ENCODE results near the gene MAP7D3.

MAP7D3 gene

DNA sequence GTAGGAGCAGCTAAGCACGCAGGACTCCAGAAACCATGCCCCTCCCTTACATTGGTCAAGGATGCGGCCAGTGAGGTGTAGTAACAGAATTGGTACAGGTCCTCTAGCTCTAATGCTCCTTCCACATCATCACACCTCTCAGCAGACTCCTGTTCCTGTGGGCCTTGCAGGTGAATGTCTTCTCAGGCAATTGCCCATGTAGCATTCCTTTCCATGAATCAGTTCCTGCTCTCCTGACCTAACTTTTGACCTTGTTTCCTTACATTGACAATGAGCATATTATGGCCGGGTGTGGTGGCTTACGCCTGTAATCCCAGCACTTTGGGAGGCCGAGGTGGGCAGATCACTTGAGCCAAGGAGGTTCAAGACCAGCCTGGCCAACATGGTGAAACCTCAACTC lies 31.3 kb downstream of the MAP7D3 start:
- Histone ChIP-seq H3K36me3 (ENCODE audit: control insufficient read depth, insufficient read depth, low read length) (peaks cover 53% of the 10 kb centered on the region), H3K27ac (ENCODE audit: low read depth, low read length, severe bottlenecking) (no peak overlapping the region), H3K4me3 (ENCODE audit: extremely low read depth, insufficient read depth, low read length, poor library complexity, severe bottlenecking) (no peak overlapping the region), H3K9me3 (ENCODE audit: control insufficient read depth, low read length) (no peaks in the 10 kb centered on the region), H3K4me1 (ENCODE audit: control insufficient read depth, insufficient read depth, low read length, poor library complexity, severe bottlenecking) (peaks cover 3% of the 10 kb centered on the region)
- WGBS, 2 experiments (ENCODE audit: insufficient coverage in 2 of 2) = no CpG with 5 or more reads among the region's 5 CpGs

DNA sequence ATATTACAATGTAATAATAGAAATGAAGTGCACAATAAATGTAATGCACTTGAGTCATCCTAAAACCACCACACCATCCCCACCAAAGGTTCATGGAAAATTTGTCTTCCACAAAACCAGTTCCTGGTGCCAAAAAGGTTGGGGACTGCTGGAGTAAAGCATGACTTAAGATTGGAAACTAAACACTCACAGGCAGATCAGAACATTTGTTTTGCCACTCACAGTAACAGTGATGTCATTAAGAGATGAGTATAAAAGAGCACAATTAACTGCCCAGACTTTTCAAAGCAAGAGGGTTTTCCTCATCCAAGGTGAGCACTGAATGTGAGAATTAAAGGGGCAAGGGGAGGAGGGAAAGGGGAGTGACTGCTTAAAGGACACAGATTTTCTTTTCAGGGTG lies 35.6 kb downstream of the MAP7D3 start:
- Histone ChIP-seq H3K9me3 (ENCODE audit: control insufficient read depth, low read length) (no peaks in the 10 kb centered on the region), H3K4me1 (ENCODE audit: control insufficient read depth, insufficient read depth, low read length, poor library complexity, severe bottlenecking) (peaks cover 10% of the 10 kb centered on the region), H3K36me3 (ENCODE audit: control insufficient read depth, insufficient read depth, low read length) (peaks cover 28% of the 10 kb centered on the region), H3K4me3 (ENCODE audit: extremely low read depth, insufficient read depth, low read length, poor library complexity, severe bottlenecking) (no peak overlapping the region), H3K27ac (ENCODE audit: low read depth, low read length, severe bottlenecking) (no peak overlapping the region)

DNA sequence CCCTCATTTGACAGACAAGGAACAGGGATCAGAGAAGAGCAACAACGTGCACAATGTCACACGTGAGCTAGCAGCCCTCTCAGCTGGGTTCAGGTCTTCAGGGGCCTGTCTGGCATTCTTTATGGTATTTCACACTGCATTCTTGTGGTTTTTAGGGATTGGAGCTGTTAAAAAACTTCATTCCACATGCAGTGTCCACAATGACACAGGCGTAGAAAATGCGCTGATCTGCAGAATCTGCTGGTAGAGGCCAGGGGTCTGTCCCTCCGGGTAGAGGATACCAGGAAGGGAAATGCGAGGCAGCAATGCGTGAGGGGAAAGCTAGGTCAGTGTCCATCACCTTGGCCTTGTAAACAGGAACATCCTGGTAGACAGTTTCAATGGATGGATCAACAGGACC lies 36.6 kb downstream of the MAP7D3 start:
- H3K36me3 ChIP-seq (ENCODE audit: control insufficient read depth, insufficient read depth, low read length) = peaks cover 19% of the 10 kb centered on the region
- H3K27ac ChIP-seq (ENCODE audit: low read depth, low read length, severe bottlenecking) = peak overlapping the region; percentile 55
- H3K4me3 ChIP-seq (ENCODE audit: extremely low read depth, insufficient read depth, low read length, poor library complexity, severe bottlenecking) = no peak overlapping the region
- WGBS, 2 experiments (ENCODE audit: insufficient coverage in 2 of 2) = 80 to 89% methylated on average over 2 to 7 of the region's 7 CpGs
- no peaks in the 10 kb centered on the region for H3K9me3 ChIP-seq (ENCODE audit: control insufficient read depth, low read length)
- peaks cover 10% of the 10 kb centered on the region for H3K4me1 ChIP-seq (ENCODE audit: control insufficient read depth, insufficient read depth, low read length, poor library complexity, severe bottlenecking)

DNA sequence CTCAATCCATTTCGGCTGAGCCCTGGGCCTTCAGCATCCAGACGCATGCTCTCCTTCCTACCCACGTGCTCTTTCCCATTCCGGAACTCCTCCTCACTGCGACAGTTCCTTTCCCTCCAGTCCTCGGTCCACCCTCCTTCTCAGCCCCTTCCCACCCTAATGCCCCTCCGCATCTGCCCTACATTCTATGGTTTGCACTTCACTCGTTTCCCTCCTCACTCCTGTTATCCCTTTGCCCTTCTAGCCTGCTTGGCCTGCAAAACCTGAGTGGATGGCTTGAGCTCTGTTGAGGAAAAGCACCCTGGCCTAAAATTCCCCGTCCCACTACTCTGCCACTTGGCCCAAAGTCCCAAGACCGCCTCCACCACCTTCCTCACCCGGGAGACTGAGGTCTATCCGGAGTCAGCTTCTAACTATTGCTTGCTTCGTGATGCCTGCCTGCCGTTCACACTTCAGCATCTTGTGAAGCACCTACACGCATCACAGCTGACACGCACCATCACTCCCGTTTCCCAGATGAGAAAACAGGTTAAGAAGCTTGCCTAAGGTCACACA lies 38.6 kb downstream of the MAP7D3 start:
- peaks cover 10% of the 10 kb centered on the region for H3K4me1 ChIP-seq (ENCODE audit: control insufficient read depth, insufficient read depth, low read length, poor library complexity, severe bottlenecking)
- H3K36me3 ChIP-seq (ENCODE audit: control insufficient read depth, insufficient read depth, low read length) = peaks cover 9% of the 10 kb centered on the region
- WGBS, 2 experiments (ENCODE audit: insufficient coverage in 2 of 2) = 89 to 94% methylated on average over 5 to 15 of the region's 17 CpGs

DNA sequence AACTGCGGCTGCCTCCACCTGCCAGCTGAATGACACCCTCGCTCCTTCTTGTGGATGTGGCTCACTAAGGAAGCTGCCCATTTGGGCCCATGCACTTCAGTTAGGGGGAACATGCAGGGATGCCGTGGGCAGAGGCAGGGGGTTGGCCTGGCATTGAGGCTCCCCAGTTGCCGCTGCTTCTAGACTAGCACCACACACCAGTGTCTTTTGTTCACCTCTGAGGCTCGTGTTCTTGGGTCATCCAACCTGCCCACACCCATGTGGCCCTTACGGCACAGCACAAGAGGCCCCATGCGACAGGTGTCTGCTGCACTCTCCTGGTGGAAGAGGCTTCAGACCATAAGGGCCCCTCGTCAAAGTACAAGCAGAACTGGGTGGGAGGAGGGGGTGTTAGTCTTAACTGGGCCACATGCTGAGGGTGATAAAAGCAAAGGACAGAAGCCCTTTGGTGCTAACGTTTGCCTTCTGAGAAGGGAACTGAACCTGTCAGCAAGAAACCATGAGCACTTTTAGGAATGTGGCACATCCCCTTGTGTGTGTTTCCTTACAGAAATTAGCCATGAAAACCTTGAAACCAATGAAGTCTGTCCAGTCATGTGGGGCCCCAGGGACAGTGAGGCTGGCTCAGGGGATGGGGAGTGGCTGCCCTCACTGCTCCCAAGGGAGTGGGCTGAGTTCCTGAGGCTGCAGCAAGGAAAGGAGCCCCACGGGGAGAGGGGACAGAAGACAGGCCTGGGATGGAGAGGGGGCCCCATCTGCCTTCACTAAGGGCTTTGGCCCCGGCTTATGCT lies 39.2 kb downstream of the MAP7D3 start:
- Histone ChIP-seq H3K4me1 (ENCODE audit: control insufficient read depth, insufficient read depth, low read length, poor library complexity, severe bottlenecking) (peaks cover 10% of the 10 kb centered on the region), H3K9me3 (ENCODE audit: control insufficient read depth, low read length) (no peaks in the 10 kb centered on the region), H3K4me3 (ENCODE audit: extremely low read depth, insufficient read depth, low read length, poor library complexity, severe bottlenecking) (no peak overlapping the region), H3K36me3 (ENCODE audit: control insufficient read depth, insufficient read depth, low read length) (peaks cover 9% of the 10 kb centered on the region), H3K27ac (ENCODE audit: low read depth, low read length, severe bottlenecking) (no peak overlapping the region)
- 69 to 76% methylated on average over 5 of the region's 11 CpGs for WGBS, 2 experiments (ENCODE audit: insufficient coverage in 2 of 2)

More for the DNA sequence above, 38.6 kb downstream of the MAP7D3 start:
- Histone ChIP-seq H3K4me3 (ENCODE audit: extremely low read depth, insufficient read depth, low read length, poor library complexity, severe bottlenecking) (no peak overlapping the region), H3K27ac (ENCODE audit: low read depth, low read length, severe bottlenecking) (no peak overlapping the region), H3K9me3 (ENCODE audit: control insufficient read depth, low read length) (no peaks in the 10 kb centered on the region)

DNA sequence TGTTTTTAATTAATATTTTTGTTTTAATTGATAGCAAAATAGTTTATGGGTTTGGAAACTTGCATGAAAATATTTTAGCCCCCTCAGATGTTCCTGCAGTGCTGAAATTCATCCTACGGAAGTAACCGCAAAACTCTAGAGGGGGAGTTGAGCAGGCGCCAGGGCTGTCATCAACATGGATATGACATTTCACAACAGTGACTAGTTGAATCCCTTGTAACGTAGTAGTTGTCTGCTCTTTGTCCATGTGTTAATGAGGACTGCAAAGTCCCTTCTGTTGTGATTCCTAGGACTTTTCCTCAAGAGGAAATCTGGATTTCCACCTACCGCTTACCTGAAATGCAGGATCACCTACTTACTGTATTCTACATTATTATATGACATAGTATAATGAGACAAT lies 40.4 kb downstream of the MAP7D3 start:
- Histone ChIP-seq H3K9me3 (ENCODE audit: control insufficient read depth, low read length) (no peaks in the 10 kb centered on the region), H3K36me3 (ENCODE audit: control insufficient read depth, insufficient read depth, low read length) (peaks cover 6% of the 10 kb centered on the region), H3K4me1 (ENCODE audit: control insufficient read depth, insufficient read depth, low read length, poor library complexity, severe bottlenecking) (peaks cover 10% of the 10 kb centered on the region), H3K27ac (ENCODE audit: low read depth, low read length, severe bottlenecking) (no peak overlapping the region), H3K4me3 (ENCODE audit: extremely low read depth, insufficient read depth, low read length, poor library complexity, severe bottlenecking) (no peak overlapping the region)
- 67% methylated on average over 3 of the region's 5 CpGs; no CpG with 5 or more reads in 1 of the 2 experiments for WGBS, 2 experiments (ENCODE audit: insufficient coverage in 2 of 2)

DNA sequence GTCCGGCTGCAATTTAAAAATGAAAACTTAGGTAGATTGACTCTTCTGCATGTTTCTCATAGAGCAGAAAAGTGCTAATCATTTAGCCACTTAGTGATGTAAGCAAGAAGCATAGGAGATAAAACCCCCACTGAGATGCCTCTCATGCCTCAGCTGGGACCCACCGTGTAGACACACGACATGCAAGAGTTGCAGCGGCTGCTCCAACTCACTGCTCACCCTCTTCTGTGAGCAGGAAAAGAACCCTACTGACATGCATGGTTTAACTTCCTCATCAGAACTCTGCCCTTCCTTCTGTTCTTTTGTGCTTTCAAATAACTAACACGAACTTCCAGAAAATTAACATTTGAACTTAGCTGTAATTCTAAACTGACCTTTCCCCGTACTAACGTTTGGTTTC lies 41.0 kb downstream of the MAP7D3 start:
- Histone ChIP-seq H3K36me3 (ENCODE audit: control insufficient read depth, insufficient read depth, low read length) (peaks cover 3% of the 10 kb centered on the region), H3K4me1 (ENCODE audit: control insufficient read depth, insufficient read depth, low read length, poor library complexity, severe bottlenecking) (peaks cover 10% of the 10 kb centered on the region), H3K9me3 (ENCODE audit: control insufficient read depth, low read length) (no peaks in the 10 kb centered on the region), H3K27ac (ENCODE audit: low read depth, low read length, severe bottlenecking) (no peak overlapping the region), H3K4me3 (ENCODE audit: extremely low read depth, insufficient read depth, low read length, poor library complexity, severe bottlenecking) (no peak overlapping the region)
- 94% methylated on average over 3 of the region's 7 CpGs; no CpG with 5 or more reads in 1 of the 2 experiments for WGBS, 2 experiments (ENCODE audit: insufficient coverage in 2 of 2)

DNA sequence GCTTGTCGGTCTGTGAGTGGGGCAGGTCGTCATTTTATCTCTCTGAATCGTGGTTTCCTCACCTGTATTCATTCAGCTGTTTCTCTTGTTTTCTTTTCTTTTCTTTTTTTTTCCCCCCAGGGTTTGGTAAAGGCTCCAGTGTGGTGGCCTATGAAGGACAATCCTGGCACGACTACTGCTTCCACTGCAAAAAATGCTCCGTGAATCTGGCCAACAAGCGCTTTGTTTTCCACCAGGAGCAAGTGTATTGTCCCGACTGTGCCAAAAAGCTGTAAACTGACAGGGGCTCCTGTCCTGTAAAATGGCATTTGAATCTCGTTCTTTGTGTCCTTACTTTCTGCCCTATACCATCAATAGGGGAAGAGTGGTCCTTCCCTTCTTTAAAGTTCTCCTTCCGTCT lies 41.4 kb downstream of the MAP7D3 start:
- 93 to 96% methylated on average over 4 to 5 of the region's 9 CpGs for WGBS, 2 experiments (ENCODE audit: insufficient coverage in 2 of 2)
- H3K4me3 ChIP-seq (ENCODE audit: extremely low read depth, insufficient read depth, low read length, poor library complexity, severe bottlenecking) = no peak overlapping the region
- H3K27ac ChIP-seq (ENCODE audit: low read depth, low read length, severe bottlenecking) = no peak overlapping the region
- H3K4me1 ChIP-seq (ENCODE audit: control insufficient read depth, insufficient read depth, low read length, poor library complexity, severe bottlenecking) = peaks cover 10% of the 10 kb centered on the region
- H3K36me3 ChIP-seq (ENCODE audit: control insufficient read depth, insufficient read depth, low read length) = peaks cover 3% of the 10 kb centered on the region
- no peaks in the 10 kb centered on the region for H3K9me3 ChIP-seq (ENCODE audit: control insufficient read depth, low read length)

DNA sequence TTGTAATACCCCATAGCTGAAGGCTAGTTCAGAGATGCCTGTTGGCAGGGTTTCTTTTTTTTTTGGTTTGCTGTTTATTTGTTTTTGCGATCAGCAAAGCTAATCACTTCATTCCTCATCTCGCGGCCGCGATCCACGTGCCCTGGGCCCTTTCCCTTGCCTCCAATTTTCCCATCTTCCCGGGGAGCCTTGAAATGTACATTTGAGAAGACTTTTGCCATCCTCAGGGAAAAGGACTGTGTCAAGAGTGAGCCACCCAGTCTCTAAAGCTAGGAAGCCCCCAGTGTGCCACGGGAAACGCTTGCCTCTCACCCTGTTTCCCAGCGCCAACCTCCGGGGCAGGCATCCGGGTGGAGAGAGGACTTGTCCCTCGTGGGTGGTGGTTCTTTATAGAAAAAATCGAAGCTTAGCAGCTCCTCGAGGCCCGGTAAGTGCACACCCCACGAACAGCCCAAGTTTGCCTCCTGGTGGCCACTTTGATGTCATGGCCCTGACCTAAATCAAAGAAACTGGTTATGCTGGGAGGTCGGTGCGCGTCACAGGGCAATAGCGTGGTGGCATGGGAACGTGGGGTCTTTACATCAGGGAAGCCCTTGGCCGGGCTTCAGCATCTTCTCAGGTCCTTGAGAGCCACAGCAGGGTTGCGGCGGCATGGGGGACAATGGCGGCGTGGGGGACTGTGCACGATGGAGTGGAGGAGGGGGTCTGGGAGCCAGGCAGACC lies 42.0 kb downstream of the MAP7D3 start:
- H3K4me1 ChIP-seq (ENCODE audit: control insufficient read depth, insufficient read depth, low read length, poor library complexity, severe bottlenecking) = peaks cover 8% of the 10 kb centered on the region
- WGBS, 2 experiments (ENCODE audit: insufficient coverage in 2 of 2) = 52 to 63% methylated on average over 4 to 12 of the region's 28 CpGs
- H3K36me3 ChIP-seq (ENCODE audit: control insufficient read depth, insufficient read depth, low read length) = peaks cover 3% of the 10 kb centered on the region
- H3K9me3 ChIP-seq (ENCODE audit: control insufficient read depth, low read length) = no peaks in the 10 kb centered on the region
- no peak overlapping the region for H3K4me3 ChIP-seq (ENCODE audit: extremely low read depth, insufficient read depth, low read length, poor library complexity, severe bottlenecking)
- H3K27ac ChIP-seq (ENCODE audit: low read depth, low read length, severe bottlenecking) = no peak overlapping the region

DNA sequence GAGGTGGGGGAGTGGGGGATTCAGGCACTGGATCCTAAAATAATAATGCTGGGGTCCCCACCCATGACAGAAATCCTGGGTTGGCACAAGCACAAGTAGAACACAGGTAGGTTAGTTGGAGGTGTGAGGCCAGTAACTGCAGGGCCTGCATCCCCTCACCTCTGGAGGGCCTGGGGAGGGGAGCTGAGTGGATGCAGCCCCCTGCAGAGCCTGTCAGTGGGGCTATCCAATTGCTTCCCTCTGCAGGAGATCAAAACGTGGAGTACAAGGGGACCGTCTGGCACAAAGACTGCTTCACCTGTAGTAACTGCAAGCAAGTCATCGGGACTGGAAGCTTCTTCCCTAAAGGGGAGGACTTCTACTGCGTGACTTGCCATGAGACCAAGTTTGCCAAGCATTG lies 43.7 kb downstream of the MAP7D3 start:
- Histone ChIP-seq H3K4me3 (ENCODE audit: extremely low read depth, insufficient read depth, low read length, poor library complexity, severe bottlenecking) (no peak overlapping the region), H3K9me3 (ENCODE audit: control insufficient read depth, low read length) (no peaks in the 10 kb centered on the region), H3K36me3 (ENCODE audit: control insufficient read depth, insufficient read depth, low read length) (peaks cover 3% of the 10 kb centered on the region), H3K4me1 (ENCODE audit: control insufficient read depth, insufficient read depth, low read length, poor library complexity, severe bottlenecking) (peaks cover 7% of the 10 kb centered on the region), H3K27ac (ENCODE audit: low read depth, low read length, severe bottlenecking) (no peak overlapping the region)
- WGBS, 2 experiments (ENCODE audit: insufficient coverage in 2 of 2) = 56 to 71% methylated on average over 2 to 3 of the region's 4 CpGs

DNA sequence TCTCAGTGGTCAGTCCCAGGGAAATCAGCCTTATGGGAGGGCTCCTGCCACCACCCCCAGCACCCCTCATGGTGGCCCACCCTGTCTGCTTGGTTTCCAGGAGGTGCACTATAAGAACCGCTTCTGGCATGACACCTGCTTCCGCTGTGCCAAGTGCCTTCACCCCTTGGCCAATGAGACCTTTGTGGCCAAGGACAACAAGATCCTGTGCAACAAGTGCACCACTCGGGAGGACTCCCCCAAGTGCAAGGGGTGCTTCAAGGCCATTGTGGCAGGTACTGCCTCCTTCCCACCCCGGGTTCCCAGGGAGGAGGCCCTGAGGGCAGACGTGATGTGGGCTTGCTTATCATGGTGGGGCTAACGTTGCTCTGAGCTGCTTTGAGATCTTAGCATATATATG lies 44.3 kb downstream of the MAP7D3 start:
- H3K36me3 ChIP-seq (ENCODE audit: control insufficient read depth, insufficient read depth, low read length) = peaks cover 3% of the 10 kb centered on the region
- WGBS, 2 experiments (ENCODE audit: insufficient coverage in 2 of 2) = 93 to 100% methylated on average over 2 to 3 of the region's 6 CpGs
- H3K4me1 ChIP-seq (ENCODE audit: control insufficient read depth, insufficient read depth, low read length, poor library complexity, severe bottlenecking) = peaks cover 7% of the 10 kb centered on the region
- H3K27ac ChIP-seq (ENCODE audit: low read depth, low read length, severe bottlenecking) = no peak overlapping the region
- H3K4me3 ChIP-seq (ENCODE audit: extremely low read depth, insufficient read depth, low read length, poor library complexity, severe bottlenecking) = no peak overlapping the region
- no peaks in the 10 kb centered on the region for H3K9me3 ChIP-seq (ENCODE audit: control insufficient read depth, low read length)
